GM18498 (cell line): Measurements from ENCODE around the gene PTPRT.

Source experiments
- ATAC-seq: cut with Tn5 transposase; IDR thresholded peaks from one replicate; pipeline ENCODE4 v1.9.1; 2021; ENCODE audit warnings: mild to moderate bottlenecking, moderate library complexity; ENCODE audit not compliant: unreplicated experiment

Gene PTPRT

GRCh38 chr20:42846784-42847490, 342.8 kb downstream of the PTPRT start:
- no peak for ATAC-seq

GRCh38 chr20:42844751-42845150, 345.0 kb downstream of the PTPRT start:
- ATAC-seq, result no peak

- ATAC-seq, result no peak
Observed at GRCh38 chr20:42837456-42837855, 352.2 kb downstream of the PTPRT start.

- ATAC-seq, result no peak
Observed at GRCh38 chr20:42836339-42836738, 353.4 kb downstream of the PTPRT start.

GRCh38 chr20:42807876-42808275, 381.8 kb downstream of the PTPRT start:
- no peak for ATAC-seq

- no peak for ATAC-seq
Observed at GRCh38 chr20:42795111-42795695, 394.5 kb downstream of the PTPRT start.

- ATAC-seq, result no peak
Observed at GRCh38 chr20:42792052-42792451, 397.7 kb downstream of the PTPRT start.

- no peak for ATAC-seq
Observed at GRCh38 chr20:42790111-42790510, 399.6 kb downstream of the PTPRT start.

- no peak for ATAC-seq
Observed at GRCh38 chr20:42788707-42789106, 401.0 kb downstream of the PTPRT start.

GRCh38 chr20:42785041-42785440, 404.7 kb downstream of the PTPRT start:
- no peak for ATAC-seq

GRCh38 chr20:42779216-42779615, 410.5 kb downstream of the PTPRT start:
- ATAC-seq, result no peak

- ATAC-seq, result no peak
Observed at GRCh38 chr20:42775866-42776265, 413.8 kb downstream of the PTPRT start.

- ATAC-seq, result no peak
Observed at GRCh38 chr20:42775037-42775436, 414.7 kb downstream of the PTPRT start.

- ATAC-seq, result no peak
Observed at GRCh38 chr20:42763015-42763414, 426.7 kb downstream of the PTPRT start.

- ATAC-seq, result no peak
Observed at GRCh38 chr20:42756991-42757390, 432.7 kb downstream of the PTPRT start.

GRCh38 chr20:42754706-42755105, 435.0 kb downstream of the PTPRT start:
- ATAC-seq, result no peak

GRCh38 chr20:42752620-42753019, 437.1 kb downstream of the PTPRT start:
- ATAC-seq, result no peak

GRCh38 chr20:42749556-42749955, 440.1 kb downstream of the PTPRT start:
- ATAC-seq, result no peak

- no peak for ATAC-seq
Observed at GRCh38 chr20:42747765-42748411, 441.8 kb downstream of the PTPRT start.

- no peak for ATAC-seq
Observed at GRCh38 chr20:42744756-42745465, 444.8 kb downstream of the PTPRT start.

- ATAC-seq, result no peak
Observed at GRCh38 chr20:42742926-42743325, 446.8 kb downstream of the PTPRT start.

GRCh38 chr20:42741906-42742305, 447.8 kb downstream of the PTPRT start:
- ATAC-seq, result no peak
